ENCODE data around the gene EPHA4.

Gene EPHA4

GRCh38 chr2:221392228-221392881, 179.7 kb downstream of the EPHA4 start:
- DNase-seq (ENCODE audit: low read depth), result no peak

- no peak for DNase-seq (ENCODE audit: low read depth)
These were observed 181.2 kb downstream of the EPHA4 start for GRCh38 chr2:221390878-221391277.

- DNase-seq (ENCODE audit: low read depth), result no peak
These were observed 182.2 kb downstream of the EPHA4 start for GRCh38 chr2:221389904-221390303.

- DNase-seq (ENCODE audit: low read depth), result no peak
These were observed 182.7 kb downstream of the EPHA4 start for GRCh38 chr2:221389421-221389820.

GRCh38 chr2:221388891-221389290, 183.2 kb downstream of the EPHA4 start:
- DNase-seq (ENCODE audit: low read depth), result no peak

- DNase-seq (ENCODE audit: low read depth), result no peak
These were observed 186.4 kb downstream of the EPHA4 start for GRCh38 chr2:221385716-221386115.

- no peak for DNase-seq (ENCODE audit: low read depth)
These were observed 190.1 kb downstream of the EPHA4 start for GRCh38 chr2:221381928-221382488.

- no peak for DNase-seq (ENCODE audit: low read depth)
These were observed 191.4 kb downstream of the EPHA4 start for GRCh38 chr2:221380686-221381085.

GRCh38 chr2:221380062-221380461, 192.0 kb downstream of the EPHA4 start:
- no peak for DNase-seq (ENCODE audit: low read depth)

GRCh38 chr2:221377597-221377996, 194.5 kb downstream of the EPHA4 start:
- no peak for DNase-seq (ENCODE audit: low read depth)

GRCh38 chr2:221377066-221377465, 195.0 kb downstream of the EPHA4 start:
- no peak for DNase-seq (ENCODE audit: low read depth)

- no peak for DNase-seq (ENCODE audit: low read depth)
These were observed 197.9 kb downstream of the EPHA4 start for GRCh38 chr2:221374234-221374633.

- no peak for DNase-seq (ENCODE audit: low read depth)
These were observed 199.2 kb downstream of the EPHA4 start for GRCh38 chr2:221372907-221373306.

GRCh38 chr2:221372159-221372884, 199.8 kb downstream of the EPHA4 start:
- DNase-seq (ENCODE audit: low read depth), result no peak

- no peak for DNase-seq (ENCODE audit: low read depth)
These were observed 200.8 kb downstream of the EPHA4 start for GRCh38 chr2:221371347-221371746.

- DNase-seq (ENCODE audit: low read depth), result no peak
These were observed 201.3 kb downstream of the EPHA4 start for GRCh38 chr2:221370857-221371211.

- DNase-seq (ENCODE audit: low read depth), result no peak
These were observed 201.8 kb downstream of the EPHA4 start for GRCh38 chr2:221370076-221370856.

Data from CMK (cell line).